T-cell (primary cell): Measurements from ENCODE around the gene PTGER4. TPM values are rescaled to one million over a fixed set of nuclear protein-coding genes. Genes with fewer than 3 reads are reported as not detected.
"Not testable (repeated sequence)": the region's sequence is repeated elsewhere in the genome, so short reads cannot be mapped to it uniquely, and the experiment has no call there.

Source experiments
- ATAC-seq, 4 experiments: fragments of 200-7000 bp in 3 of 4; fragments of 150-1000 bp in 1 of 4; cut with Tn5 transposase; replicated peaks in 1 of 4; 1 replicate in 3 of 4; 2 replicates in 1 of 4; pipeline ENCODE4 v1.10.0; 2021; ENCODE audit warnings: moderate library complexity in 3 of 4, mild to moderate bottlenecking in 2 of 4, moderate number of reproducible peaks in 1 of 4
- CTCF ChIA-PET, 2 donors: fragments of 300-600 bp; sonication (Branson Sonifier 250); formaldehyde crosslinking; loops; one replicate each; lab custom pipeline; 2022; ENCODE audit warnings: antibody characterized with exemption in 2 of 2; lab: Charles Lee
- POLR2A ChIA-PET, 2 donors: fragments of 300-600 bp; sonication (Branson Sonifier 250); formaldehyde crosslinking; loops; one replicate each; lab custom pipeline; 2022; ENCODE audit warnings: antibody characterized with exemption in 2 of 2; lab: Charles Lee
- DNase-seq, 35 experiments: peaks; one replicate each; pipeline versions ENCODE4 v3.0.0 to v3.0.0-alpha.2; 2013 to 2023
- H3K27ac ChIP-seq: one replicate; pipeline ENCODE4 v1.5.1; 2013; ENCODE audit warnings: low read length
- H3K27me3 ChIP-seq, 2 experiments: replicated peaks in 1 of 2; 1 replicate in 1 of 2; 2 replicates in 1 of 2; pipeline versions ENCODE4 v1.6.1 to v1.7.0; 2013; ENCODE audit warnings: low read length in 1 of 2, mixed read lengths in 1 of 2; ENCODE audit not compliant: control insufficient read depth in 2 of 2, insufficient read depth in 2 of 2; ENCODE audit errors: extremely low read depth in 1 of 2
- H3K36me3 ChIP-seq, 2 donors: 1 replicate in 1 of 2; 2 replicates in 1 of 2; pipeline versions ENCODE4 v1.6.1 to v1.7.0; 2013; ENCODE audit warnings: low read length in 1 of 2; ENCODE audit not compliant: control insufficient read depth in 2 of 2, insufficient read depth in 1 of 2; ENCODE audit errors: extremely low read depth in 1 of 2
- H3K4me1 ChIP-seq, 2 experiments: 1 replicate in 1 of 2; 2 replicates in 1 of 2; pipeline versions ENCODE4 v1.6.1 to v1.7.0; 2013; ENCODE audit warnings: low read length in 2 of 2, mixed read lengths in 1 of 2; ENCODE audit not compliant: insufficient read depth in 2 of 2, control insufficient read depth in 1 of 2; ENCODE audit errors: extremely low read depth in 1 of 2
- H3K4me3 ChIP-seq, 2 donors: 1 replicate in 1 of 2; 2 replicates in 1 of 2; pipeline versions ENCODE4 v1.5.1 to v1.7.0; 2013; ENCODE audit warnings: mild to moderate bottlenecking in 2 of 2, low read length in 1 of 2, moderate library complexity in 1 of 2; ENCODE audit not compliant: control insufficient read depth in 1 of 2; ENCODE audit errors: extremely low read depth in 1 of 2
- H3K9me3 ChIP-seq: 2 replicates; pipeline ENCODE4 v1.7.0; 2013
- H3K27ac Mint-ChIP-seq, 2 donors: one replicate each; pipeline ENCODE4 v1.8.0; 2020 to 2021; ENCODE audit warnings: mild to moderate bottlenecking in 2 of 2, mixed read lengths in 2 of 2
- H3K27me3 Mint-ChIP-seq, 2 donors: one replicate each; pipeline ENCODE4 v1.8.0; 2021 to 2022; ENCODE audit warnings: mixed read lengths in 2 of 2
- H3K36me3 Mint-ChIP-seq: one replicate; pipeline ENCODE4 v1.8.0; 2021; ENCODE audit warnings: mixed read lengths
- H3K4me1 Mint-ChIP-seq, 3 donors: one replicate each; pipeline ENCODE4 v1.8.0; 2020 to 2022; ENCODE audit warnings: mixed read lengths in 3 of 3, mild to moderate bottlenecking in 1 of 3
- H3K4me3 Mint-ChIP-seq, 3 donors: one replicate each; pipeline ENCODE4 v1.8.0; 2020 to 2022; ENCODE audit warnings: mild to moderate bottlenecking in 3 of 3, mixed read lengths in 3 of 3, moderate library complexity in 3 of 3
- H3K9me3 Mint-ChIP-seq, 3 donors: one replicate each; pipeline ENCODE4 v1.8.0; 2020 to 2022; ENCODE audit warnings: mixed read lengths in 3 of 3
- WGBS: methylation state at CpG from one replicate; pipeline ENCODE4 v1.1.5; 2013; ENCODE audit warnings: missing lambda C conversion rate; ENCODE audit not compliant: insufficient coverage; 5-methylcytosine and 5-hydroxymethylcytosine counted together
- total RNA-seq, 35 experiments: library from RNA in 6 of 35; stranded (reverse) in 6 of 35; fragments of 120-200 nt in 1 of 35; gene quantifications; one replicate each; pipeline versions ENCODE4 v1.2.1 to v1.2.4 and lab custom pipeline; 2013 to 2026

PTGER4 gene
- total RNA-seq, 5 donors from 2014 or later (not counting 1 experiment from before 2014, with no cell fraction given): 51.3 to 421 (median 57.3) TPM

- H3K27ac Mint-ChIP-seq, H3K4me3 ChIP-seq, H3K36me3 ChIP-seq, H3K9me3 ChIP-seq, H3K4me1 Mint-ChIP-seq, DNase-seq, H3K27me3 Mint-ChIP-seq, H3K27me3 ChIP-seq, H3K4me1 ChIP-seq, H3K4me3 Mint-ChIP-seq, H3K27ac ChIP-seq, ATAC-seq: not testable (repeated sequence)
- ChIA-PET CTCF (interaction anchor here in 1 of 2 donors (0.8 kb wide), 1 partner anchor 757 kb away, joined by 3 read pairs; no protein-coding TSS in a partner anchor), POLR2A (interaction anchor here in 1 of 2 donors (1.0 kb wide), 1 partner anchor 22 kb away, joined by 3 read pairs; no protein-coding TSS in a partner anchor)
- peaks cover 32 to 65% (median 46%) of the 10 kb centered on the region in 3 donors for H3K9me3 Mint-ChIP-seq
- H3K36me3 Mint-ChIP-seq: peaks cover 86% of the 10 kb centered on the region
- WGBS: no CpG with 5 or more reads among the region's 1 CpG
Measured at GRCh38 chr5:40705484-40705883, 25.8 kb downstream of the PTGER4 start.

- H3K27ac Mint-ChIP-seq, POLR2A ChIA-PET, H3K27me3 ChIP-seq, H3K27me3 Mint-ChIP-seq, H3K4me3 Mint-ChIP-seq, H3K9me3 ChIP-seq, DNase-seq, ATAC-seq, H3K27ac ChIP-seq, H3K4me3 ChIP-seq, H3K36me3 ChIP-seq, CTCF ChIA-PET, H3K4me1 Mint-ChIP-seq, H3K4me1 ChIP-seq: not testable (repeated sequence)
- Mint-ChIP-seq H3K9me3 (peaks cover 5 to 20% (median 11%) of the 10 kb centered on the region in 3 donors), H3K36me3 (peaks cover 63% of the 10 kb centered on the region)
Measured at GRCh38 chr5:40710575-40710974, 30.9 kb downstream of the PTGER4 start.

GRCh38 chr5:40714001-40714400 is 34.3 kb downstream of the PTGER4 start:
- Histone ChIP-seq H3K27ac (no peak overlapping the region), H3K36me3 (peaks cover 0 to 9% of the 10 kb centered on the region in 2 donors), H3K9me3 (no peaks in the 10 kb centered on the region), H3K4me1 (no peaks in the 10 kb centered on the region), H3K4me3 (no peak overlapping the region), H3K27me3 (no peaks in the 10 kb centered on the region)
- DNase-seq: no peak
- no peak overlapping the region for H3K4me3 Mint-ChIP-seq
- peaks cover 57% of the 10 kb centered on the region for H3K36me3 Mint-ChIP-seq
- ChIA-PET CTCF (interaction anchor here in 1 of 2 donors (1.2 to 2.6 kb wide), 3 partner anchors 11 to 765 kb away, joined by 3 to 8 read pairs (median 3); no protein-coding TSS in a partner anchor), POLR2A (interaction anchor here in 1 of 2 donors (0.6 kb wide), 1 partner anchor 12 kb away, joined by 6 read pairs; no protein-coding TSS in a partner anchor)
- no peaks in the 10 kb centered on the region for H3K9me3 Mint-ChIP-seq
- peaks cover 5 to 10% (median 6%) of the 10 kb centered on the region in 3 donors for H3K4me1 Mint-ChIP-seq
- H3K27ac Mint-ChIP-seq: no peak overlapping the region
- ATAC-seq: no peak
- no peaks in the 10 kb centered on the region for H3K27me3 Mint-ChIP-seq

- Histone ChIP-seq H3K4me1 (no peaks in the 10 kb centered on the region), H3K4me3 (no peak overlapping the region), H3K36me3 (peaks cover 4 to 15% of the 10 kb centered on the region in 2 donors), H3K27me3 (no peaks in the 10 kb centered on the region), H3K9me3 (no peaks in the 10 kb centered on the region), H3K27ac (no peak overlapping the region)
- Mint-ChIP-seq H3K27ac (no peak overlapping the region), H3K36me3 (peaks cover 59% of the 10 kb centered on the region), H3K9me3 (no peaks in the 10 kb centered on the region), H3K4me1 (peaks cover 5 to 10% (median 6%) of the 10 kb centered on the region in 3 donors), H3K4me3 (no peak overlapping the region), H3K27me3 (no peaks in the 10 kb centered on the region)
- DNase-seq (peak in 1 of 35 experiments; percentile 32), ATAC-seq (no peak)
- WGBS: 67% methylated on average over 2 of the region's 2 CpGs
- CTCF ChIA-PET: interaction anchor here (1.1 to 2.6 kb wide), 2 partner anchors 20 to 767 kb away, joined by 4 to 8 read pairs; no protein-coding TSS in a partner anchor
- POLR2A ChIA-PET: no interaction called here
Measured at GRCh38 chr5:40716000-40716399, 36.3 kb downstream of the PTGER4 start.

GRCh38 chr5:40716590-40716989 is 36.9 kb downstream of the PTGER4 start:
- ChIA-PET POLR2A (no interaction called here), CTCF (interaction anchor here in 1 of 2 donors (1.1 kb wide), 1 partner anchor 19 kb away, joined by 4 read pairs; no protein-coding TSS in a partner anchor)
- DNase-seq (no peak), ATAC-seq (no peak)
- H3K9me3 ChIP-seq: no peaks in the 10 kb centered on the region
- H3K4me1 ChIP-seq: no peaks in the 10 kb centered on the region
- Mint-ChIP-seq H3K27me3 (no peaks in the 10 kb centered on the region), H3K36me3 (peaks cover 59% of the 10 kb centered on the region), H3K4me3 (no peak overlapping the region), H3K4me1 (peaks cover 5 to 12% (median 6%) of the 10 kb centered on the region in 3 donors), H3K27ac (no peak overlapping the region), H3K9me3 (peaks cover 0 to 3% (median 0%) of the 10 kb centered on the region in 3 donors)
- peaks cover 4 to 19% of the 10 kb centered on the region in 2 donors for H3K36me3 ChIP-seq
- no peak overlapping the region for H3K27ac ChIP-seq
- H3K27me3 ChIP-seq: no peaks in the 10 kb centered on the region
- H3K4me3 ChIP-seq: no peak overlapping the region
- WGBS: no CpG with 5 or more reads among the region's 2 CpGs

- peaks cover 57% of the 10 kb centered on the region for H3K36me3 Mint-ChIP-seq
- ChIA-PET POLR2A (no interaction called here), CTCF (interaction anchor here in 1 of 2 donors (0.7 to 1.1 kb wide), 2 partner anchors 13 to 18 kb away, joined by 4 read pairs; no protein-coding TSS in a partner anchor)
- H3K36me3 ChIP-seq: peaks cover 8 to 19% of the 10 kb centered on the region in 2 donors
- no peaks in the 10 kb centered on the region for H3K4me1 ChIP-seq
- no peak overlapping the region for H3K27ac ChIP-seq
- H3K27me3 ChIP-seq: no peaks in the 10 kb centered on the region
- no peaks in the 10 kb centered on the region for H3K9me3 ChIP-seq
- ATAC-seq (no peak), DNase-seq (no peak)
- no peak overlapping the region for H3K4me3 ChIP-seq
- H3K4me3 Mint-ChIP-seq: no peak overlapping the region
- H3K9me3 Mint-ChIP-seq: peaks cover 0 to 7% (median 0%) of the 10 kb centered on the region in 3 donors
- H3K27ac Mint-ChIP-seq: no peak overlapping the region
- H3K4me1 Mint-ChIP-seq: peaks cover 5 to 12% (median 6%) of the 10 kb centered on the region in 3 donors
- H3K27me3 Mint-ChIP-seq: no peaks in the 10 kb centered on the region
Measured at GRCh38 chr5:40717281-40717680, 37.6 kb downstream of the PTGER4 start.
